PC-3 (cell line): ENCODE data around the gene SGO1. TPM values are rescaled to one million over a fixed set of nuclear protein-coding genes. Genes with fewer than 3 reads are reported as not detected.

Experiments
- ATAC-seq: fragments of 200-7000 bp; cut with Tn5 transposase; 2 replicates; pipeline ENCODE4 v1.9.1; 2020; ENCODE audit warnings: mild to moderate bottlenecking, moderate library complexity
- BruUV-seq: library from RNA; stranded (reverse); fragments of 400-500 nt; replicated peaks from 2 replicates; lab custom pipeline; 2021; lab: Mats Ljungman, UMichigan
- CTCF ChIA-PET: fragments of 300-600 bp; sonication (Branson Sonifier 250); formaldehyde crosslinking; loops from one replicate; lab custom pipeline; 2022; ENCODE audit warnings: antibody characterized with exemption; lab: Charles Lee
- POLR2A ChIA-PET: fragments of 300-600 bp; sonication (Branson Sonifier 250); formaldehyde crosslinking; loops from one replicate; lab custom pipeline; 2022; ENCODE audit warnings: antibody characterized with exemption; ENCODE audit not compliant: unreplicated experiment; lab: Charles Lee
- DNase-seq: peaks from one replicate; pipeline ENCODE4 v3.0.0-alpha.2; 2015
- H2AFZ ChIP-seq: fragments of 300-600 bp; sonication (generic); 2 replicates; pipeline ENCODE4 v1.6.0; 2016; ENCODE audit warnings: antibody characterized with exemption, low read length
- H3F3A ChIP-seq: fragments of 300-600 bp; sonication (generic); one replicate; pipeline ENCODE4 v1.6.0; 2017; ENCODE audit warnings: antibody characterized with exemption, low read length, control low read depth, mild to moderate bottlenecking; ENCODE audit not compliant: unreplicated experiment
- H3K27ac ChIP-seq: fragments of 300-600 bp; sonication (generic); 2 replicates; pipeline ENCODE4 v1.5.1; 2016; ENCODE audit warnings: mild to moderate bottlenecking, low read length
- H3K27me3 ChIP-seq: fragments of 300-600 bp; sonication (generic); 2 replicates; pipeline ENCODE4 v1.6.1; 2016; ENCODE audit warnings: low read length, mixed read lengths
- H3K36me3 ChIP-seq: fragments of 300-600 bp; sonication (generic); 2 replicates; pipeline ENCODE4 v1.6.1; 2016; ENCODE audit warnings: low read depth, mixed run types, low read length, mixed read lengths
- H3K4me1 ChIP-seq: fragments of 300-600 bp; sonication (generic); 2 replicates; pipeline ENCODE4 v1.5.1; 2016; ENCODE audit warnings: low read length; ENCODE audit not compliant: insufficient read depth
- H3K4me2 ChIP-seq: fragments of 300-600 bp; sonication (generic); 2 replicates; pipeline ENCODE4 v1.6.0; 2016; ENCODE audit warnings: low read length
- H3K4me3 ChIP-seq: fragments of 300-600 bp; sonication (generic); 2 replicates; pipeline ENCODE4 v1.5.1; 2016; ENCODE audit warnings: mild to moderate bottlenecking, low read length, mixed read lengths
- H3K79me2 ChIP-seq: fragments of 300-600 bp; sonication (generic); 2 replicates; pipeline ENCODE4 v1.6.1; 2017; ENCODE audit warnings: low read length, mixed read lengths
- H3K9ac ChIP-seq: fragments of 300-600 bp; sonication (generic); 2 replicates; pipeline ENCODE4 v1.6.0; 2016; ENCODE audit warnings: mild to moderate bottlenecking, low read length
- H3K9me2 ChIP-seq: fragments of 300-600 bp; sonication (generic); replicated peaks from 2 replicates; pipeline ENCODE4 v1.6.1; 2016; ENCODE audit warnings: mixed run types, low read length, mixed read lengths
- H3K9me3 ChIP-seq: fragments of 300-600 bp; sonication (generic); 2 replicates; pipeline ENCODE4 v1.6.1; 2016; ENCODE audit warnings: low read length, mixed read lengths
- H4K20me1 ChIP-seq: fragments of 300-600 bp; sonication (generic); 2 replicates; pipeline ENCODE4 v1.6.1; 2016; ENCODE audit warnings: low read length, mixed read lengths
- EZH2 ChIP-seq: fragments of 300-600 bp; sonication (generic); IDR thresholded peaks from one replicate; pipeline ENCODE4 v1.6.1; 2017; ENCODE audit warnings: antibody characterized with exemption, mild to moderate bottlenecking, low read length; ENCODE audit not compliant: unreplicated experiment
- EZH2phosphoT487 ChIP-seq: fragments of 300-600 bp; sonication (generic); IDR thresholded peaks from 2 replicates; pipeline ENCODE4 v1.6.1; 2018; ENCODE audit warnings: mild to moderate bottlenecking, antibody characterized with exemption, low read length, borderline replicate concordance
- intact Hi-C: fragments of 100-400 bp; cut with micrococcal nuclease; formaldehyde crosslinking; loops from 2 replicates; pipeline ENCODE4 v1.9.0; 2023
- total RNA-seq: library from RNA; depleted of rRNA; stranded (reverse); fragments of >200 nt; gene quantifications from 2 replicates; pipeline ENCODE4 v1.2.3, GENCODE V29; 2014
- TF ChIP-seq, protein P1 (sequence below): fragments of 300-600 bp; sonication (generic); conservative IDR thresholded peaks from 2 replicates; pipeline ENCODE4 v1.5.1; 2017; ENCODE audit warnings: antibody characterized with exemption, low read depth, mild to moderate bottlenecking, low read length

SGO1 gene
- total RNA-seq, 1 experiment from 2014 or later, result 12.6 TPM

GRCh38 chr3:20147361-20147760 is 38.6 kb downstream of the SGO1 start:
- ATAC-seq, result no peak
- no peaks in the 10 kb centered on the region for H3K79me2 ChIP-seq
- H3K36me3 ChIP-seq, result no peaks in the 10 kb centered on the region
- H2AFZ ChIP-seq, result no peak overlapping the region
- POLR2A ChIA-PET, result no interaction called here
- no peaks in the 10 kb centered on the region for H3K9me3 ChIP-seq
- TF ChIP-seq EZH2phosphoT487 (no peak), EZH2 (no peak)
- TF ChIP-seq, protein P1, sequence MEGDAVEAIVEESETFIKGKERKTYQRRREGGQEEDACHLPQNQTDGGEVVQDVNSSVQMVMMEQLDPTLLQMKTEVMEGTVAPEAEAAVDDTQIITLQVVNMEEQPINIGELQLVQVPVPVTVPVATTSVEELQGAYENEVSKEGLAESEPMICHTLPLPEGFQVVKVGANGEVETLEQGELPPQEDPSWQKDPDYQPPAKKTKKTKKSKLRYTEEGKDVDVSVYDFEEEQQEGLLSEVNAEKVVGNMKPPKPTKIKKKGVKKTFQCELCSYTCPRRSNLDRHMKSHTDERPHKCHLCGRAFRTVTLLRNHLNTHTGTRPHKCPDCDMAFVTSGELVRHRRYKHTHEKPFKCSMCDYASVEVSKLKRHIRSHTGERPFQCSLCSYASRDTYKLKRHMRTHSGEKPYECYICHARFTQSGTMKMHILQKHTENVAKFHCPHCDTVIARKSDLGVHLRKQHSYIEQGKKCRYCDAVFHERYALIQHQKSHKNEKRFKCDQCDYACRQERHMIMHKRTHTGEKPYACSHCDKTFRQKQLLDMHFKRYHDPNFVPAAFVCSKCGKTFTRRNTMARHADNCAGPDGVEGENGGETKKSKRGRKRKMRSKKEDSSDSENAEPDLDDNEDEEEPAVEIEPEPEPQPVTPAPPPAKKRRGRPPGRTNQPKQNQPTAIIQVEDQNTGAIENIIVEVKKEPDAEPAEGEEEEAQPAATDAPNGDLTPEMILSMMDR, result no peak
- no peak overlapping the region for H3K4me2 ChIP-seq
- DNase-seq, result no peak
- H4K20me1 ChIP-seq, result no peaks in the 10 kb centered on the region
- no TSS peak for BruUV-seq
- no peaks in the 10 kb centered on the region for H3F3A ChIP-seq
- no peaks in the 10 kb centered on the region for H3K4me1 ChIP-seq
- no peak overlapping the region for H3K9ac ChIP-seq
- H3K27me3 ChIP-seq, result no peaks in the 10 kb centered on the region
- no peak overlapping the region for H3K4me3 ChIP-seq
- intact Hi-C loops, result no loop called here
- CTCF ChIA-PET, result no interaction called here
- no peak overlapping the region for H3K27ac ChIP-seq
- H3K9me2 ChIP-seq, result no peaks in the 10 kb centered on the region

DNA sequence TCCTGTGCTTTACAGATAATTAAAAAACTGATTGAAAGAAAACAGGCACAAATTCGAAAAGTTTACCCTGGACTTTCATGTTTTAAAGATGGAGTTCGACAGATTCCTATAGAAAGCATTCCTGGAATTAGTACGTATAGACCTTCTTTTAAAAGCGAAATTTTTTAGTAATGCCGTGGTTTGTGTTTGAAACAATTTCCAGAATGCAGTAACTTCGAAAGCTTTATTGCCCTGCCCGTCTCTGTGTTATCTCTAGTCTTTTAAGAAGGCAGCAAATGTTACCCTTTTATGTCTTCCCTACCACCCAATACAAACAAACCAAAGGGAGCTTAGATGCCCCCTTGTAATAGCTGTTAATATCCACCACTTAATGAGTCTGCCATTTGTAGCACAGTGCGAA is 39.7 kb downstream of the SGO1 start:
- intact Hi-C loops, result no loop called here
- Histone ChIP-seq H4K20me1 (no peaks in the 10 kb centered on the region), H3K9ac (no peak overlapping the region), H3K79me2 (no peaks in the 10 kb centered on the region), H3K4me3 (no peak overlapping the region), H3K9me3 (no peaks in the 10 kb centered on the region), H3F3A (no peaks in the 10 kb centered on the region), H3K4me1 (no peaks in the 10 kb centered on the region), H3K4me2 (no peak overlapping the region), H3K36me3 (no peaks in the 10 kb centered on the region), H3K9me2 (no peaks in the 10 kb centered on the region), H3K27ac (no peak overlapping the region), H3K27me3 (no peaks in the 10 kb centered on the region), H2AFZ (no peak overlapping the region)
- no peak for TF ChIP-seq EZH2
- TF ChIP-seq EZH2phosphoT487, result no peak
- TF ChIP-seq, protein P1, result no peak
- ATAC-seq (no peak), DNase-seq (no peak)
- POLR2A ChIA-PET, result no interaction called here
- CTCF ChIA-PET, result no interaction called here
- no TSS peak for BruUV-seq

GRCh38 chr3:20145874-20146273 is 40.1 kb downstream of the SGO1 start:
- Histone ChIP-seq H3K79me2 (no peaks in the 10 kb centered on the region), H3F3A (no peaks in the 10 kb centered on the region), H3K36me3 (no peaks in the 10 kb centered on the region), H3K4me2 (no peak overlapping the region), H3K9ac (no peak overlapping the region), H4K20me1 (no peaks in the 10 kb centered on the region), H3K4me1 (no peaks in the 10 kb centered on the region), H3K27me3 (no peaks in the 10 kb centered on the region), H3K27ac (no peak overlapping the region), H3K9me3 (no peaks in the 10 kb centered on the region), H3K4me3 (no peak overlapping the region), H3K9me2 (no peaks in the 10 kb centered on the region), H2AFZ (no peak overlapping the region)
- ATAC-seq (no peak), DNase-seq (no peak)
- TF ChIP-seq, protein P1, result no peak
- TF ChIP-seq EZH2phosphoT487 (no peak), EZH2 (no peak)
- intact Hi-C loops, result no loop called here
- POLR2A ChIA-PET, result no interaction called here
- BruUV-seq, result no TSS peak
- CTCF ChIA-PET, result no interaction called here
